H4 (cell line): Measurements from ENCODE around the gene PTPRD. TPM values are rescaled to one million over a fixed set of nuclear protein-coding genes. Genes with fewer than 3 reads are reported as not detected.
"Not testable (repeated sequence)": the region's sequence is repeated elsewhere in the genome, so short reads cannot be mapped to it uniquely, and the experiment has no call there.

Experiments used
- DNase-seq: peaks from one replicate; pipeline ENCODE4 v3.0.0-alpha.2; 2015; ENCODE audit warnings: low spot score
- total RNA-seq: library from RNA; depleted of rRNA; stranded (reverse); fragments of >200 nt; shearing (Covaris generic); gene quantifications from 2 replicates; pipeline ENCODE4 v1.2.3, GENCODE V29; 2014

Gene PTPRD
- total RNA-seq, 1 experiment from 2014 or later, result 3.8 TPM

- DNase-seq, result no peak
These were observed 1442.2 kb downstream of the PTPRD start for GRCh38 chr9:9170439-9171134.

- DNase-seq, result no peak
These were observed 1470.8 kb downstream of the PTPRD start for GRCh38 chr9:9142001-9142400.

- no peak for DNase-seq
These were observed 1479.3 kb downstream of the PTPRD start for GRCh38 chr9:9133526-9133925.

GRCh38 chr9:9124616-9125015 is 1488.2 kb downstream of the PTPRD start:
- DNase-seq, result peak; percentile 2

GRCh38 chr9:9122230-9122875 is 1490.4 kb downstream of the PTPRD start:
- no peak for DNase-seq

GRCh38 chr9:9117866-9118265 is 1494.9 kb downstream of the PTPRD start:
- DNase-seq, result no peak

GRCh38 chr9:9112001-9112720 is 1500.6 kb downstream of the PTPRD start:
- no peak for DNase-seq

- DNase-seq, result no peak
These were observed 1504.2 kb downstream of the PTPRD start for GRCh38 chr9:9108641-9109040.

- DNase-seq, result no peak
These were observed 1510.5 kb downstream of the PTPRD start for GRCh38 chr9:9102295-9102694.

- no peak for DNase-seq
These were observed 1512.7 kb downstream of the PTPRD start for GRCh38 chr9:9100070-9100469.

- DNase-seq, result no peak
These were observed 1513.2 kb downstream of the PTPRD start for GRCh38 chr9:9099646-9100045.

- not testable (repeated sequence) for DNase-seq
These were observed 1515.5 kb downstream of the PTPRD start for GRCh38 chr9:9097254-9097653.

- DNase-seq, result no peak
These were observed 1521.4 kb downstream of the PTPRD start for GRCh38 chr9:9091387-9091786.

GRCh38 chr9:9079473-9079872 is 1533.3 kb downstream of the PTPRD start:
- no peak for DNase-seq

- no peak for DNase-seq
These were observed 1534.5 kb downstream of the PTPRD start for GRCh38 chr9:9078301-9078700.

- no peak for DNase-seq
These were observed 1551.2 kb downstream of the PTPRD start for GRCh38 chr9:9061627-9062026.

- no peak for DNase-seq
These were observed 1558.3 kb downstream of the PTPRD start for GRCh38 chr9:9054354-9054992.

GRCh38 chr9:9045572-9045971 is 1567.2 kb downstream of the PTPRD start:
- DNase-seq, result no peak

GRCh38 chr9:9045072-9045471 is 1567.7 kb downstream of the PTPRD start:
- no peak for DNase-seq

GRCh38 chr9:9043788-9044187 is 1569.0 kb downstream of the PTPRD start:
- DNase-seq, result not testable (repeated sequence)

GRCh38 chr9:9041756-9042155 is 1571.0 kb downstream of the PTPRD start:
- no peak for DNase-seq

- DNase-seq, result no peak
These were observed 1579.8 kb downstream of the PTPRD start for GRCh38 chr9:9033022-9033421.
